Astrocyte of the cerebellum (primary cell): Measurements from ENCODE around the gene RECK.
"Not testable (repeated sequence)": the region's sequence is repeated elsewhere in the genome, so short reads cannot be mapped to it uniquely, and the experiment has no call there.

ENCODE experiments used
- DNase-seq: peaks from one replicate; pipeline ENCODE4 v3.0.0-alpha.2; 2011; ENCODE audit warnings: low read depth
- H3K4me3 ChIP-seq: 2 replicates; pipeline ENCODE4 v1.5.1; 2011; ENCODE audit warnings: mild to moderate bottlenecking, low read depth, low read length, moderate library complexity
- in situ Hi-C: cut with HindIII; loops from 2 replicates; pipeline ENCODE4 v1.10.0; 2017; ENCODE audit warnings: low sequenced_read_pairs
- TF ChIP-seq, protein P1 (sequence below): IDR thresholded peaks from 2 replicates; pipeline ENCODE4 v1.5.1; 2012; ENCODE audit warnings: low read length, low read depth, moderate library complexity, mild to moderate bottlenecking; ENCODE audit errors: missing control alignments

RECK gene

DNA sequence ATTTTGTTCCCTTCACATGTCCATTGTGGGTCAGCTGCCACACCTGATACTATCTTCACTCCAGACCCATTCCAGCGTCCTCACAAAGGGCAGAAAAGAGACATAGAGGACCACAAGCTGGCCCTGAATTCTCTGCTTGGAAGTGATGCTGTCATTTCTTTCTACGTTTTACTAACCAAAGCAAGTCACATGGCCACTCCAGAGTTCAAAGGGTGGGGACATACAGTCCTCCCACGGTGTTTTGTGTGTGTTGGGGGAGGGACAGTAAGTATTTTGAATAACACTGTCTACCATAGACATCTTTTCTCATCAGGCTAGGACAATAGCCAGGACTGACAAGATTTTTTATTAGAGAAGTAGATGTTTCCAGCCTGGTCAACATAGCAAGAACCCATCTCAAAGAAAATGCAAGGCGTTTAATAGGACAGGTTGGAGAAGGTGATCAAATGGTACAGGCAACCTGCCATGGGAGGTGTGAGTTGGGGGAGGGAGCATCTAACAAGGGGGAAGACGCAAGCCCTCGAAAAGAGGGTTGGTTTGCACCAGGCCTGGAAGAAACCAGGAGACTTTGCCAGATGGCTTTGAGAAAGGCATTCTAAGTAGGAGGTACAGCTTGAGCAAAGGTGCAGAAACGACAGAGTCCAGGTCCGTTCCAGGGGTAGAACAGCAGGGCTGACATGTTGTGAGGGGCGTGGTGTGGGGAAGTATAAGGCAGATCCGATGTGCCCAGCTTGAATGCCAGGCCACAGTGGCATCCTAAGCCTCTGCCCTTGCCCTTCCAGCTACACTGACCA lies 88.5 kb downstream of the RECK start:
- no peak overlapping the region for H3K4me3 ChIP-seq
- in situ Hi-C loops, result no loop called here
- TF ChIP-seq, protein P1, sequence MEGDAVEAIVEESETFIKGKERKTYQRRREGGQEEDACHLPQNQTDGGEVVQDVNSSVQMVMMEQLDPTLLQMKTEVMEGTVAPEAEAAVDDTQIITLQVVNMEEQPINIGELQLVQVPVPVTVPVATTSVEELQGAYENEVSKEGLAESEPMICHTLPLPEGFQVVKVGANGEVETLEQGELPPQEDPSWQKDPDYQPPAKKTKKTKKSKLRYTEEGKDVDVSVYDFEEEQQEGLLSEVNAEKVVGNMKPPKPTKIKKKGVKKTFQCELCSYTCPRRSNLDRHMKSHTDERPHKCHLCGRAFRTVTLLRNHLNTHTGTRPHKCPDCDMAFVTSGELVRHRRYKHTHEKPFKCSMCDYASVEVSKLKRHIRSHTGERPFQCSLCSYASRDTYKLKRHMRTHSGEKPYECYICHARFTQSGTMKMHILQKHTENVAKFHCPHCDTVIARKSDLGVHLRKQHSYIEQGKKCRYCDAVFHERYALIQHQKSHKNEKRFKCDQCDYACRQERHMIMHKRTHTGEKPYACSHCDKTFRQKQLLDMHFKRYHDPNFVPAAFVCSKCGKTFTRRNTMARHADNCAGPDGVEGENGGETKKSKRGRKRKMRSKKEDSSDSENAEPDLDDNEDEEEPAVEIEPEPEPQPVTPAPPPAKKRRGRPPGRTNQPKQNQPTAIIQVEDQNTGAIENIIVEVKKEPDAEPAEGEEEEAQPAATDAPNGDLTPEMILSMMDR, result no peak
- DNase-seq, result no peak

DNA sequence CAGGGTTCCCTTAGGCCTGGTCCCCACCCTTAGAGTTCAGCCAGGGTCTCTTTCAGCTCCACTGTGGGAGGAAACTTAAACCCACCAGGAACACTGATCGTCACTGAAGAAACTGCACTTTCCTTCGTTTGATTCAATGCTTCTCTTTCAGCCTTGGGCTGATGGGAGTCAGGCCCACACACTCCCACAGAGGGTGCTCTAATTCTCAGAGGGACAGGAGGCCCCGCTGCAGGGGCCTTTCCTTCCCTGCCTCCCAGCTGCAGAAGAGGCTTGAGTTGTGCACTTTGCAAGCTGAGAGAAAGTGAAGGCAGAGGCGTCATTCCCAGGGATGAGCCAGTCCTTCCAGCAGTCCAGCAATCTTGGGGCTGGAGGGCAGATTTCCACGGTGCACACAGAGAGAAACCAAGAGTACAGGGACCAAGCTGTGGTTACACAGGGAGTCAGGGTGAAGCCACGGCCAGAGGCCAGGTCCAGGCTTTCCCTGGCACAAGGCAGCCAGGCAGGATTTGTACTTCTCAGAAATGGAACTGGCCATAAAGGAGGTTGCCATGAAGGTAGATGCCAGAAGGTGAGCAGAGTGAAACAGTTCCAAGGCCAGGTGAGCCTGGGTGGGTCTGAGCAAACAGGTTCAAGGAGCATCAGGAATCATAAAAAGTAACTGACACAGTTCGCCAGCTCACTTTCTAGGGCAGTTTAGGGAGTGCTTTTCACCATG lies 89.5 kb downstream of the RECK start:
- H3K4me3 ChIP-seq, result no peak overlapping the region
- no peak for DNase-seq
- TF ChIP-seq, protein P1, result no peak
- in situ Hi-C loops, result no loop called here

DNA sequence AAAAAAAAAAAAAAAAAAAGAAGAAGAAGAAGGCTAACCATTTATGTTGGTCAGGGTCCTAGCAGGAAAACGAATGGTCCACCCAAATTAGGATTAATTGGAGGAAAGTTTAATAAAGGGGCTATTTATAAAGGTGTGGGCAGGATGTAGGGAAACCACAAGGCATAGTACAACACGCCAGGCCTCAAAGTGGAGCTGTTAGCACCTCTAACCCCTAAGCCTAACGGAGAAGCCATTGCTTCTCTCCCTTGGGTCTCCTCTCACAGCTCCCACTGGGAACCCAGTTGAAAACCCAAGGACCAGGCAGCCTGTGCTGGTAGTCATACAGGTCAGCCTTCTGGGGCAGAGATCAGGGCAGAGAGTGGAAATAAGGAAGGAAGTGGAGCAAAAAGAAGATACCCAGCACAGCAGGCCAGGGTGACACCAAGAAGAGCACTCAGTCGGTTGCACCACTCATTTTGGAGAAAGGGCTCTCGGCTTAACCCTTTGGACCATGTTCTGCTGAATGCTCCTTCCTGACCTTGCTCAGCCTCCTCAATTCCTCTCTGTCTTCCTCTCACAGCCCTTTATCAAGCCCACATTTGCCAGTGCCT lies 91.0 kb downstream of the RECK start:
- no peak overlapping the region for H3K4me3 ChIP-seq
- in situ Hi-C loops, result no loop called here
- DNase-seq, result no peak
- TF ChIP-seq, protein P1, result no peak

DNA sequence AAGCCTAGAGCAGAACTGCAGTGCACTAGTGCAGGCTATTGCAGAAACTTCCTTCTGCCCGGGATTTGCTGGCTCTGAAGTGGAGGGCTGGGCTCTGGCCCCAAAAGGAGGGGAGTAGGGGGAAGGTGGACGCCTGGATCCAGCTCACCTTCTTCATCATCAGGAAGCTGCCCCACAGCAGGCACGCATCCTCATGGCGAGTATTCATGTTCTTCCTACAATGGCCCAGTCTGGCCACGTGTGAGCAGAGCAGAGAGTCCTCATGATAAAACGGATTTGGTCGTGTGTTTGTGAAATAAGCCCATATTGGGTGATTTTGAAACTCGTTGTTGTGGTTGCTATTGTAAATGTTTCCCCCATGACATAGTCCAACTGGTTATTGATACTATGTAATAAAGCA lies 91.6 kb downstream of the RECK start:
- DNase-seq, result no peak
- TF ChIP-seq, protein P1, result no peak
- in situ Hi-C loops, result no loop called here
- H3K4me3 ChIP-seq, result no peak overlapping the region

DNA sequence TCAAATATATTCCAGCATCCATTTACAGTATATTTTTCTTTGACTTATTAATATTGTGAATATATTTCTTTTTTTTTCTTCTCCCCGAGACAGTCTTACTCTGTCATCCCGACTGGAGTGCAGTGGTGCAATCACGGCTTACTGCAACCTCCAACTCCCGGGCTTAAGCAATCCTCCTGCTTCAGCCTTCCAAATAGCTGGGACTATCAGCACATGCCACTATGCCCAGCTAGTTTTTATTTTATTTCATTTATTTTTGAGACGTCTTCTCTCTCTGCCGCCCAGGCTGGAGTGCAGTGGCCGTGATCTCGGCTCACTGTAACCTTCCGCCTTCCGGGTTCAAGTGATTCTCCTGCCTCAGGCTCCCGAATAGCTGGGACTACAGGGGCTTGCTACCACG lies 92.4 kb downstream of the RECK start:
- in situ Hi-C loops, result no loop called here
- no peak overlapping the region for H3K4me3 ChIP-seq
- no peak for DNase-seq
- TF ChIP-seq, protein P1, result no peak

DNA sequence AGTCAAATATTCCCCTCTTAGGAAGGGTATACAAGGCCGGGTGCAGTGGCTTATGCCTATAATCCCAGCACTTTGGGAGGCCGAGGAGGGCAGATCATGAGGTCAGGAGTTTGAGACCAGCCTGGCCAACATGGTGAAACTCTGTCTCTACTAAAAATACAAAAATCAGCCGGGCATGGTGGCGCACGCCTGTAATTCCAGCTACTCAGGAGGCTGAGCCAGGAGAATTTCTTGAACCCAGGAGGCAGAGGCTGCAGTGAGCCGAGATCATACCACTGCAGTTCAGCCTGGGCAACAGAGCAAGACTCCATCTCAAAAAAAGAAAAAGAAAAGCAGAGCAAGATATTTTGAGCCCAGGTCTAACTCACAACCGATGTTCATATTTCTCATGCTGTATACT lies 95.0 kb downstream of the RECK start:
- DNase-seq, in situ Hi-C loops: not testable (repeated sequence)

DNA sequence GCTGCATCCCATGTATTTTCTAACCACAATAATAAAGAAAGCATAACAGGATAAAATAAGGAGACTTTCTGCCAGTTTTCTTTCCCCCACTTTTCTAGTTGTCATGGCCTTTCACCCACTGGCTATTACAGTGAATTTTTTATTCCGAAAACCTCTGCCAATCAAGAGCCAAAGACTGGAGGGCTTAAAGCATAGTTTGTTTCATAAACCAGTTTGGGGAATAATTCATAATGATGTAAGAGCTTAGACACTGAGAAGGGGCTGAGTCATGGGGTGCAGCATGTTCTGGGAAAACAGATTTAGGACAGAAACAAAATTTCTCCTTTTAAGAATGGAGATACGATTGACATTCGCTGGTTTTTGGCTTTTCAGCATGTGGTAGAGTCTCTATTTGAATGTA lies 95.4 kb downstream of the RECK start:
- TF ChIP-seq, protein P1, result no peak
- in situ Hi-C loops, result no loop called here
- H3K4me3 ChIP-seq, result no peak overlapping the region
- DNase-seq, result no peak

More for the DNA sequence above, 95.0 kb downstream of the RECK start:
- not testable (repeated sequence) for H3K4me3 ChIP-seq
